HG02973 (cell line): ENCODE measurements around the gene LRIG3.
"Not testable (repeated sequence)": the region's sequence is repeated elsewhere in the genome, so short reads cannot be mapped to it uniquely, and the experiment has no call there.

ENCODE experiments used
- ATAC-seq: cut with Tn5 transposase; IDR thresholded peaks from one replicate; pipeline ENCODE4 v1.9.1; 2021; ENCODE audit warnings: moderate library complexity; ENCODE audit not compliant: unreplicated experiment

The LRIG3 gene

GRCh38 chr12:58920102-58920960, at the start of gene LRIG3:
LRIG3 (minus strand) TSS chr12:58920504; CDS start chr12:58920235, 269 bp downstream.
- peak; percentile 94 for ATAC-seq

GRCh38 chr12:58969237-58969636, 48.9 kb upstream of the LRIG3 start:
- ATAC-seq: no peak

- no peak for ATAC-seq
Measured at GRCh38 chr12:58967561-58967960, 47.3 kb upstream of the LRIG3 start.

GRCh38 chr12:58966939-58967338, 46.6 kb upstream of the LRIG3 start:
- no peak for ATAC-seq

GRCh38 chr12:58965568-58965967, 45.3 kb upstream of the LRIG3 start:
- ATAC-seq: no peak

GRCh38 chr12:58963844-58964243, 43.5 kb upstream of the LRIG3 start:
- no peak for ATAC-seq

- ATAC-seq: no peak
Measured at GRCh38 chr12:58961906-58962305, 41.6 kb upstream of the LRIG3 start.

GRCh38 chr12:58961166-58961565, 40.9 kb upstream of the LRIG3 start:
- no peak for ATAC-seq

GRCh38 chr12:58959639-58960300, 39.5 kb upstream of the LRIG3 start:
- ATAC-seq: no peak

GRCh38 chr12:58957298-58957697, 37.0 kb upstream of the LRIG3 start:
- no peak for ATAC-seq

- ATAC-seq: no peak
Measured at GRCh38 chr12:58955849-58956248, 35.5 kb upstream of the LRIG3 start.

GRCh38 chr12:58954002-58954401, 33.7 kb upstream of the LRIG3 start:
- no peak for ATAC-seq

GRCh38 chr12:58950739-58951100, 30.4 kb upstream of the LRIG3 start:
- no peak for ATAC-seq

- ATAC-seq: not testable (repeated sequence)
Measured at GRCh38 chr12:58949954-58950738, 29.8 kb upstream of the LRIG3 start.

GRCh38 chr12:58943079-58943478, 22.8 kb upstream of the LRIG3 start:
- no peak for ATAC-seq

GRCh38 chr12:58942345-58942744, 22.0 kb upstream of the LRIG3 start:
- no peak for ATAC-seq

GRCh38 chr12:58939399-58940100, 19.2 kb upstream of the LRIG3 start:
- ATAC-seq: no peak

GRCh38 chr12:58938440-58938839, 18.1 kb upstream of the LRIG3 start:
- ATAC-seq: no peak

- ATAC-seq: no peak
Measured at GRCh38 chr12:58934528-58934927, 14.2 kb upstream of the LRIG3 start.

- ATAC-seq: no peak
Measured at GRCh38 chr12:58932806-58933681, 12.7 kb upstream of the LRIG3 start.
